Transverse colon (tissue), 4 donors: Measurements from ENCODE around the gene ACCS. TPM values are rescaled to one million over a fixed set of nuclear protein-coding genes. Genes with fewer than 3 reads are reported as not detected.

Experiments used
- DNase-seq: peaks from one replicate; pipeline ENCODE4 v3.0.0-alpha.2; 2019
- H3K27ac ChIP-seq, 4 donors: fragments of 200-600 bp; sonication (generic); 2 replicates each; pipeline ENCODE4 v1.5.1; 2016 to 2018; ENCODE audit warnings: inconsistent platforms in 4 of 4
- H3K27me3 ChIP-seq: fragments of 200-600 bp; sonication (generic); 2 replicates; pipeline ENCODE4 v1.5.1; 2017; ENCODE audit warnings: inconsistent platforms
- H3K36me3 ChIP-seq, 4 donors: fragments of 200-600 bp; sonication (generic); 2 replicates each; pipeline ENCODE4 v1.5.1; 2017 to 2019; ENCODE audit warnings: inconsistent platforms in 4 of 4
- H3K4me1 ChIP-seq, 4 donors: fragments of 200-600 bp; sonication (generic); 2 replicates each; pipeline ENCODE4 v1.5.1; 2017 to 2020; ENCODE audit warnings: inconsistent platforms in 4 of 4
- H3K4me3 ChIP-seq, 4 donors: fragments of 200-600 bp; sonication (generic); 1 replicate in 1 of 4; 2 replicates in 3 of 4; pipeline versions ENCODE4 v1.5.1 to v1.6.1; 2017 to 2019; ENCODE audit warnings: inconsistent platforms in 4 of 4
- H3K9me3 ChIP-seq, 2 donors: fragments of 200-600 bp; sonication (generic); 2 replicates each; pipeline ENCODE4 v1.5.1; 2017 to 2019; ENCODE audit warnings: inconsistent platforms in 2 of 2
- CTCF ChIP-seq, 5 experiments: fragments of 200-600 bp in 3 of 5; fragments of 450-650 bp in 2 of 5; sonication (generic) in 3 of 5; IDR thresholded peaks; 1 replicate in 2 of 5; 2 replicates in 3 of 5; pipeline ENCODE4 v1.5.1; 2016 to 2017; ENCODE audit warnings: antibody characterized with exemption in 5 of 5, inconsistent platforms in 3 of 5, mild to moderate bottlenecking in 2 of 5, moderate library complexity in 1 of 5
- EP300 ChIP-seq: sonication (generic); formaldehyde crosslinking; IDR thresholded peaks from one replicate; pipeline ENCODE4 v1.6.1; 2017; ENCODE audit warnings: antibody characterized with exemption, low read depth
- POLR2A ChIP-seq: fragments of 450-650 bp; IDR thresholded peaks from one replicate; pipeline ENCODE4 v1.6.1; 2016; ENCODE audit warnings: antibody characterized with exemption, mild to moderate bottlenecking, moderate library complexity
- POLR2AphosphoS5 ChIP-seq, 3 donors: sonication (generic); formaldehyde crosslinking; IDR thresholded peaks; one replicate each; pipeline ENCODE4 v1.6.1; 2016; ENCODE audit warnings: antibody characterized with exemption in 3 of 3
- WGBS, 2 donors: methylation state at CpG; one replicate each; pipeline ENCODE4 v1.1.5; 2018; ENCODE audit warnings: low coverage in 1 of 2; 5-methylcytosine and 5-hydroxymethylcytosine counted together
- in situ Hi-C, 4 donors: fragments of 200-750 bp; cut with MboI; loops; one replicate each; pipeline versions ENCODE4 v1.15.0 to v1.15.1; 2017; ENCODE audit warnings: low sequenced_read_pairs in 3 of 4, low pct_ligation_motif_present in 1 of 4, low pct_unique_long_range_greater_than_20kb in 1 of 4
- intact Hi-C: fragments of 100-400 bp; cut with DNase I; formaldehyde crosslinking; loops from one replicate; pipeline ENCODE4 v1.15.1; 2023; ENCODE audit warnings: low total_unique reads
- total RNA-seq, 4 donors: library from RNA; depleted of rRNA; stranded (reverse); fragments of >200 nt; gene quantifications; one replicate each; pipeline ENCODE4 v1.1.0, GENCODE V29; 2016

The ACCS gene
- total RNA-seq, 4 donors from 2014 or later = 17.6 to 88.3 (median 29.5) TPM

- in situ Hi-C loops (no loop called here), intact Hi-C loops (no loop called here)
- no peak for DNase-seq
- Histone ChIP-seq H3K27ac (no peak overlapping the region), H3K9me3 (no peaks in the 10 kb centered on the region), H3K36me3 (no peaks in the 10 kb centered on the region), H3K27me3 (no peaks in the 10 kb centered on the region), H3K4me1 (no peaks in the 10 kb centered on the region), H3K4me3 (no peak overlapping the region)
- 18% methylated on average over 4 of the region's 4 CpGs; no CpG with 5 or more reads in 1 of the 2 donors for WGBS, 2 donors
- TF ChIP-seq EP300 (no peak), POLR2A (no peak), CTCF (IDR thresholded peaks at IDR 0.05) (no peak), POLR2AphosphoS5 (IDR thresholded peaks at IDR 0.05) (no peak)
These were observed 47.9 kb upstream of the ACCS start for GRCh38 chr11:44018127-44018521.

GRCh38 chr11:44018829-44019228, 47.2 kb upstream of the ACCS start:
- Histone ChIP-seq H3K4me3 (no peak overlapping the region), H3K27me3 (no peaks in the 10 kb centered on the region), H3K4me1 (no peaks in the 10 kb centered on the region), H3K27ac (no peak overlapping the region), H3K36me3 (no peaks in the 10 kb centered on the region), H3K9me3 (no peaks in the 10 kb centered on the region)
- no peak for DNase-seq
- in situ Hi-C loops (no loop called here), intact Hi-C loops (no loop called here)
- WGBS, 2 donors = 24 to 56% methylated on average over 2 of the region's 2 CpGs
- no peak for TF ChIP-seq EP300
- no peak for TF ChIP-seq CTCF (IDR thresholded peaks at IDR 0.05)
- TF ChIP-seq POLR2A = no peak
- TF ChIP-seq POLR2AphosphoS5 (IDR thresholded peaks at IDR 0.05) = no peak

- intact Hi-C loops (no loop called here), in situ Hi-C loops (no loop called here)
- Histone ChIP-seq H3K9me3 (peaks cover 0 to 7% of the 10 kb centered on the region in 2 donors), H3K4me3 (no peak overlapping the region), H3K27ac (no peak overlapping the region), H3K36me3 (no peaks in the 10 kb centered on the region), H3K4me1 (no peaks in the 10 kb centered on the region), H3K27me3 (no peaks in the 10 kb centered on the region)
- TF ChIP-seq CTCF (IDR thresholded peaks at IDR 0.05) (no peak), EP300 (no peak), POLR2A (no peak), POLR2AphosphoS5 (IDR thresholded peaks at IDR 0.05) (no peak)
- DNase-seq = no peak
- 85 to 88% methylated on average over 1 of the region's 1 CpG for WGBS, 2 donors
These were observed 41.1 kb upstream of the ACCS start for GRCh38 chr11:44024977-44025376.

- no peaks in the 10 kb centered on the region for H3K27me3 ChIP-seq
- in situ Hi-C loops (no loop called here), intact Hi-C loops (no loop called here)
- DNase-seq = no peak
- TF ChIP-seq POLR2A (no peak), EP300 (no peak), CTCF (IDR thresholded peaks at IDR 0.05) (no peak), POLR2AphosphoS5 (IDR thresholded peaks at IDR 0.05) (no peak)
- no peaks in the 10 kb centered on the region for H3K36me3 ChIP-seq
- peaks cover 0 to 7% of the 10 kb centered on the region in 2 donors for H3K9me3 ChIP-seq
- H3K4me3 ChIP-seq = no peak overlapping the region
- no peaks in the 10 kb centered on the region for H3K4me1 ChIP-seq
- no peak overlapping the region for H3K27ac ChIP-seq
These were observed 40.3 kb upstream of the ACCS start for GRCh38 chr11:44025727-44026126.
